Vagina (tissue), 2 donors: Measurements from ENCODE around the gene GM2A. TPM values are rescaled to one million over a fixed set of nuclear protein-coding genes. Genes with fewer than 3 reads are reported as not detected.

Experiments used
- DNase-seq, 2 donors: peaks; one replicate each; pipeline ENCODE4 v3.0.0-alpha.2; 2017; ENCODE audit errors: extremely low spot score in 2 of 2
- H3K27ac ChIP-seq: fragments of 200-600 bp; sonication (generic); one replicate; pipeline ENCODE4 v1.5.1; 2019
- H3K27me3 ChIP-seq: fragments of 200-600 bp; sonication (generic); one replicate; pipeline ENCODE4 v1.5.1; 2019
- H3K36me3 ChIP-seq, 2 donors: fragments of 200-600 bp; sonication (generic); one replicate each; pipeline ENCODE4 v1.5.1; 2017 to 2019
- H3K4me1 ChIP-seq: fragments of 200-600 bp; sonication (generic); one replicate; pipeline ENCODE4 v1.5.1; 2019
- H3K4me3 ChIP-seq, 2 donors: fragments of 200-600 bp; sonication (generic); 1 replicate in 1 of 2; 2 replicates in 1 of 2; pipeline ENCODE4 v1.5.1; 2016 to 2019
- H3K9me3 ChIP-seq: fragments of 200-600 bp; sonication (generic); one replicate; pipeline ENCODE4 v1.5.1; 2019
- CTCF ChIP-seq, 3 experiments: fragments of 450-650 bp in 2 of 3; fragments of 200-600 bp in 1 of 3; sonication (generic) in 1 of 3; IDR thresholded peaks; one replicate each; pipeline ENCODE4 v1.5.1; 2017 to 2019; ENCODE audit warnings: antibody characterized with exemption in 3 of 3, mild to moderate bottlenecking in 2 of 3, moderate library complexity in 2 of 3
- POLR2A ChIP-seq, 2 donors: fragments of 450-650 bp; IDR thresholded peaks; one replicate each; pipeline ENCODE4 v1.6.1; 2017; ENCODE audit warnings: antibody characterized with exemption in 2 of 2, mild to moderate bottlenecking in 2 of 2, moderate library complexity in 2 of 2
- POLR2AphosphoS5 ChIP-seq, 2 donors: sonication (generic); formaldehyde crosslinking; IDR thresholded peaks; one replicate each; pipeline ENCODE4 v1.9.0; 2017; ENCODE audit warnings: antibody characterized with exemption in 2 of 2, mild to moderate bottlenecking in 2 of 2, low read depth in 1 of 2; ENCODE audit not compliant: insufficient read depth in 1 of 2
- intact Hi-C: fragments of 100-400 bp; cut with DNase I; formaldehyde crosslinking; loops from one replicate; pipeline ENCODE4 v1.15.1; 2023
- total RNA-seq: library from RNA; depleted of rRNA; stranded (reverse); fragments of >200 nt; gene quantifications from one replicate; pipeline ENCODE4 v1.2.3, GENCODE V29; 2016

Gene GM2A
- total RNA-seq, 1 donor from 2014 or later: 71.7 TPM

DNA sequence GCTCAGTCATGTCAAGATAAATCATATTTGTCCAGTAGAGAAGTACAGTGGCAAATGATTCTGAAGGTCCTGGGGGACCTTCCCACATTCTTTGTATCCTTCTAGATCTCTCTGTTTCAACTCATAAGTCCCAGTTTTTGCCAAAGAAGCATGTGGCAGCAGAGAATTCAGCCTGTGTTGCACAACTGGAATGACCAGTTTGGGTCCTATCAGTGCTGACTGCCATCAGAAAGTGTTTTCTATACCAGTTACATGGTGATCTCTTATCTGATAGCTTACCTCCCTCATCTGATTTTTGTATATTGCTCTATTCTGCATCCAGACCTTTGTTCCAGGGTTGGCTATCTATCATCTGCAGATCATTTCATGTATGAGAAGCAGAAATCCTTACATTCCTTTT is 21.7 kb downstream of the GM2A start:
- Histone ChIP-seq H3K27me3 (no peaks in the 10 kb centered on the region), H3K4me1 (no peaks in the 10 kb centered on the region), H3K27ac (no peak overlapping the region), H3K9me3 (no peaks in the 10 kb centered on the region), H3K4me3 (no peak overlapping the region), H3K36me3 (peaks cover 0 to 3% of the 10 kb centered on the region in 2 donors)
- DNase-seq: no peak
- intact Hi-C loops: no loop called here
- TF ChIP-seq POLR2A (IDR thresholded peaks at IDR 0.05) (no peak), POLR2AphosphoS5 (IDR thresholded peaks at IDR 0.05; ENCODE audit: insufficient read depth in 1 of 2, low read depth in 1 of 2) (no peak), CTCF (IDR thresholded peaks at IDR 0.05) (no peak)

DNA sequence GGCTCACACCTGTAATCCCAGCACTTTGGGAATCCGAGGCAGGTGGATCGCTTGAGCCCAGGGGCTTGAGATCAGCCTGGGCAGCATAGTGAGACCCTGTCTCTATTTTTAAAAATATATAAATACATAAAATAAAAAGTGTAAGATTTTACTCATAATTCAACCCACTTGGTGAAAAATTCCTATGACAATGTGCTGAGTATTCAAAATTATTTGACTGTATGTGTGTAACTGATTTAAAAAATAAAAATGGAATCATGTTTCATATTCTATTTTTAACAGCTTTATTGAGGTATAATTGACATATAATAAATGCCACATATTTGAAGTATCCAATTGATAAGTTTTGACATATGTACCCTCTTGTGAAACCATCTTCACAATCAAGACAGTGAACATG is 22.8 kb downstream of the GM2A start:
- no peak for DNase-seq
- no peaks in the 10 kb centered on the region for H3K4me1 ChIP-seq
- no peaks in the 10 kb centered on the region for H3K27me3 ChIP-seq
- intact Hi-C loops: no loop called here
- no peak overlapping the region for H3K27ac ChIP-seq
- TF ChIP-seq POLR2AphosphoS5 (IDR thresholded peaks at IDR 0.05; ENCODE audit: insufficient read depth in 1 of 2, low read depth in 1 of 2) (no peak), POLR2A (IDR thresholded peaks at IDR 0.05) (no peak), CTCF (IDR thresholded peaks at IDR 0.05) (no peak)
- no peaks in the 10 kb centered on the region for H3K9me3 ChIP-seq
- H3K36me3 ChIP-seq: no peaks in the 10 kb centered on the region
- H3K4me3 ChIP-seq: no peak overlapping the region

GRCh38 chr5:151278845-151279244 is 25.9 kb downstream of the GM2A start:
- no peak for DNase-seq
- Histone ChIP-seq H3K4me3 (no peak overlapping the region), H3K27me3 (no peaks in the 10 kb centered on the region), H3K36me3 (no peaks in the 10 kb centered on the region), H3K4me1 (no peaks in the 10 kb centered on the region), H3K27ac (no peak overlapping the region), H3K9me3 (no peaks in the 10 kb centered on the region)
- TF ChIP-seq POLR2A (IDR thresholded peaks at IDR 0.05): no peak
- TF ChIP-seq POLR2AphosphoS5 (IDR thresholded peaks at IDR 0.05; ENCODE audit: insufficient read depth in 1 of 2, low read depth in 1 of 2): no peak
- no peak for TF ChIP-seq CTCF (IDR thresholded peaks at IDR 0.05)
- intact Hi-C loops: no loop called here

DNA sequence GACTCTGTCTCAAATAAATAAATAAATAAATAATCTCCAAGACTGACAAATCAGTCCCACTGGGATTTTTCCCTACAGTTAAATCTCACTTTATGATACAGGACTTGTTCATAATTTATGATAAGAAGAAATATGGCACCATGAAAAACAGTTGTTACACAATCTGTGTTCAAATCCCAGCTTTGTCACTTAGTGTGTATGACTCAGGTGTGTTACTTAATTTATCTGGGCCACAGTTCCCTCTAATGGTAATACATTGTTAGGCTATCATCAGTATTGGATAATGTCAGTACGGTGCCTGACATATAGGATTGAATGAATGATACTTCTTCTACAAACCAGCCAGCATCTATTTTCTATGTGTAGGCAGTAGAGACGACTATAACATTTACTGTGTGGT is 27.5 kb downstream of the GM2A start:
- Histone ChIP-seq H3K27me3 (no peaks in the 10 kb centered on the region), H3K4me3 (no peak overlapping the region), H3K36me3 (no peaks in the 10 kb centered on the region), H3K9me3 (no peaks in the 10 kb centered on the region), H3K4me1 (no peaks in the 10 kb centered on the region), H3K27ac (no peak overlapping the region)
- no peak for DNase-seq
- TF ChIP-seq CTCF (IDR thresholded peaks at IDR 0.05) (no peak), POLR2AphosphoS5 (IDR thresholded peaks at IDR 0.05; ENCODE audit: insufficient read depth in 1 of 2, low read depth in 1 of 2) (no peak), POLR2A (IDR thresholded peaks at IDR 0.05) (no peak)
- intact Hi-C loops: no loop called here

GRCh38 chr5:151281001-151281639 is 28.1 kb downstream of the GM2A start:
- H3K4me3 ChIP-seq: no peak overlapping the region
- no peaks in the 10 kb centered on the region for H3K9me3 ChIP-seq
- no peaks in the 10 kb centered on the region for H3K4me1 ChIP-seq
- intact Hi-C loops: no loop called here
- H3K27ac ChIP-seq: no peak overlapping the region
- no peak for DNase-seq
- TF ChIP-seq POLR2AphosphoS5 (IDR thresholded peaks at IDR 0.05; ENCODE audit: insufficient read depth in 1 of 2, low read depth in 1 of 2) (no peak), CTCF (IDR thresholded peaks at IDR 0.05) (no peak), POLR2A (IDR thresholded peaks at IDR 0.05) (no peak)
- H3K27me3 ChIP-seq: no peaks in the 10 kb centered on the region
- H3K36me3 ChIP-seq: no peaks in the 10 kb centered on the region
